ENCODE results near the gene DCAF12.

- TF ChIP-seq GATA3 (IDR thresholded peaks at IDR 0.05; ENCODE audit: low read depth, low read length), result no peak
- no peak for TF ChIP-seq GATA2 (IDR thresholded peaks at IDR 0.05; ENCODE audit: low read depth, low read length)
Measured at GRCh38 chr9:34097865-34098264, 28.6 kb downstream of the DCAF12 start.

Measured in SH-SY5Y (cell line).